ENCODE data around the gene ATG2B. TPM values are rescaled to one million over a fixed set of nuclear protein-coding genes. Genes with fewer than 3 reads are reported as not detected.
A peak's percentile ranks its signal among the peaks of the same experiment; 100 is the strongest.

Gene ATG2B
- total and polyA plus RNA-seq, 2 donors (not counting 1 experiment from before 2014, with no cell fraction given), result 8.1 to 39.6 TPM

- WGBS (ENCODE audit: insufficient coverage), result under 1% methylated on average over 27 of the region's 27 CpGs
- Mint-ChIP-seq H3K4me1 (peaks cover 44% of the 10 kb centered on the region), H3K4me3 (peak overlapping the region; percentile 80), H3K27ac (peak overlapping the region; percentile 91), H3K9me3 (ENCODE audit: insufficient read depth) (no peaks in the 10 kb centered on the region), H3K27me3 (no peaks in the 10 kb centered on the region)
- Histone ChIP-seq H3K27ac (ENCODE audit: low read length in 2 of 2) (peak overlapping the region; percentile 77 to 98), H4K20me1 (ENCODE audit: control insufficient read depth, insufficient read depth, low read length, poor library complexity, severe bottlenecking) (peaks cover 16% of the 10 kb centered on the region), H3K9ac (ENCODE audit: low read length) (peak overlapping the region; percentile 98), H3K27me3 (replicated peaks in 1 of 4; ENCODE audit: control extremely low read depth in 1 of 4, control insufficient read depth in 3 of 4, insufficient read depth in 4 of 4, low read length in 3 of 4) (no peaks in the 10 kb centered on the region), H3K36me3 (replicated peaks in 1 of 2; ENCODE audit: control extremely low read depth in 1 of 2, control insufficient read depth in 1 of 2, extremely low read depth in 1 of 2, insufficient read depth in 2 of 2, low read length in 1 of 2) (no peaks in the 10 kb centered on the region), H3K79me2 (ENCODE audit: control insufficient read depth, insufficient read depth, low read length) (peaks cover 93% of the 10 kb centered on the region), H3K4me3 (ENCODE audit: control extremely low read depth in 1 of 5, extremely low read depth in 1 of 5, insufficient read depth in 1 of 5, low read depth in 2 of 5, low read length in 4 of 5) (peak overlapping the region; percentile 75 to 97 (median 91)), H3K4me1 (ENCODE audit: control insufficient read depth in 2 of 2, insufficient read depth in 2 of 2, low read length in 2 of 2) (peaks cover 25 to 28% of the 10 kb centered on the region in 2 donors), H3K9me3 (ENCODE audit: control extremely low read depth in 1 of 3, control insufficient read depth in 2 of 3, insufficient read depth in 1 of 3, low read length in 2 of 3) (no peaks in the 10 kb centered on the region), H3K4me2 (replicated peaks; ENCODE audit: low read depth, low read length, poor library complexity, severe bottlenecking) (peak overlapping the region; percentile 97), H2AFZ (ENCODE audit: insufficient read depth, low read depth, low read length, poor library complexity, severe bottlenecking) (peak overlapping the region; percentile 89)
- ATAC-seq (ENCODE audit: low read depth) (no peak), DNase-seq (peak; percentile 74)
- intact Hi-C loops (cut with micrococcal nuclease), result loop anchor here (2.0 kb wide), 1 partner anchor 828 kb away; the partner anchor contains the start of gene GLRX5
- POLR2A ChIA-PET, result no interaction called here
- CTCF ChIA-PET, result no interaction called here
- TF ChIP-seq CTCF (IDR thresholded peaks at IDR 0.05), result no peak
- no peak for TF ChIP-seq EZH2 (IDR thresholded peaks at IDR 0.05; ENCODE audit: borderline replicate concordance, insufficient read depth, low read depth, low read length, poor library complexity, severe bottlenecking)
Observed at GRCh38 chr14:96362071-96362964, 823 bp downstream of the ATG2B start.

GRCh38 chr14:96359959-96360358 lies 3.2 kb downstream of the ATG2B start:
- Mint-ChIP-seq H3K4me1 (peaks cover 39% of the 10 kb centered on the region), H3K4me3 (no peak overlapping the region), H3K27ac (no peak overlapping the region), H3K9me3 (ENCODE audit: insufficient read depth) (no peaks in the 10 kb centered on the region), H3K27me3 (no peaks in the 10 kb centered on the region)
- Histone ChIP-seq H3K36me3 (replicated peaks in 1 of 2; ENCODE audit: control extremely low read depth in 1 of 2, control insufficient read depth in 1 of 2, extremely low read depth in 1 of 2, insufficient read depth in 2 of 2, low read length in 1 of 2) (no peaks in the 10 kb centered on the region), H3K79me2 (ENCODE audit: control insufficient read depth, insufficient read depth, low read length) (peaks cover 91% of the 10 kb centered on the region), H3K9me3 (ENCODE audit: control extremely low read depth in 1 of 3, control insufficient read depth in 2 of 3, insufficient read depth in 1 of 3, low read length in 2 of 3) (no peaks in the 10 kb centered on the region), H3K4me1 (ENCODE audit: control insufficient read depth in 2 of 2, insufficient read depth in 2 of 2, low read length in 2 of 2) (peaks cover 24 to 25% of the 10 kb centered on the region in 2 donors), H2AFZ (ENCODE audit: insufficient read depth, low read depth, low read length, poor library complexity, severe bottlenecking) (no peak overlapping the region), H3K4me3 (ENCODE audit: control extremely low read depth in 1 of 5, extremely low read depth in 1 of 5, insufficient read depth in 1 of 5, low read depth in 2 of 5, low read length in 4 of 5) (no peak overlapping the region), H3K9ac (ENCODE audit: low read length) (no peak overlapping the region), H3K27me3 (replicated peaks in 1 of 4; ENCODE audit: control extremely low read depth in 1 of 4, control insufficient read depth in 3 of 4, insufficient read depth in 4 of 4, low read length in 3 of 4) (no peaks in the 10 kb centered on the region), H3K4me2 (replicated peaks; ENCODE audit: low read depth, low read length, poor library complexity, severe bottlenecking) (no peak overlapping the region), H3K27ac (ENCODE audit: low read length in 2 of 2) (no peak overlapping the region), H4K20me1 (ENCODE audit: control insufficient read depth, insufficient read depth, low read length, poor library complexity, severe bottlenecking) (peaks cover 14% of the 10 kb centered on the region)
- CTCF ChIA-PET, result no interaction called here
- DNase-seq, result no peak
- TF ChIP-seq EZH2 (IDR thresholded peaks at IDR 0.05; ENCODE audit: borderline replicate concordance, insufficient read depth, low read depth, low read length, poor library complexity, severe bottlenecking) (no peak), CTCF (IDR thresholded peaks at IDR 0.05) (no peak)
- ATAC-seq (ENCODE audit: low read depth), result no peak
- POLR2A ChIA-PET, result no interaction called here
- intact Hi-C loops (cut with micrococcal nuclease), result no loop called here
